SW 1271 (cell line): Measurements from ENCODE around the gene GABARAP.
A peak's percentile ranks its signal among the peaks of the same experiment; 100 is the strongest.
"Not testable (repeated sequence)": the region's sequence is repeated elsewhere in the genome, so short reads cannot be mapped to it uniquely, and the experiment has no call there.

Experiments
- DNase-seq, 2 experiments: peaks; one replicate each; lab custom pipeline; 2025; lab: John Stamatoyannopoulos, UW

Gene GABARAP

DNA sequence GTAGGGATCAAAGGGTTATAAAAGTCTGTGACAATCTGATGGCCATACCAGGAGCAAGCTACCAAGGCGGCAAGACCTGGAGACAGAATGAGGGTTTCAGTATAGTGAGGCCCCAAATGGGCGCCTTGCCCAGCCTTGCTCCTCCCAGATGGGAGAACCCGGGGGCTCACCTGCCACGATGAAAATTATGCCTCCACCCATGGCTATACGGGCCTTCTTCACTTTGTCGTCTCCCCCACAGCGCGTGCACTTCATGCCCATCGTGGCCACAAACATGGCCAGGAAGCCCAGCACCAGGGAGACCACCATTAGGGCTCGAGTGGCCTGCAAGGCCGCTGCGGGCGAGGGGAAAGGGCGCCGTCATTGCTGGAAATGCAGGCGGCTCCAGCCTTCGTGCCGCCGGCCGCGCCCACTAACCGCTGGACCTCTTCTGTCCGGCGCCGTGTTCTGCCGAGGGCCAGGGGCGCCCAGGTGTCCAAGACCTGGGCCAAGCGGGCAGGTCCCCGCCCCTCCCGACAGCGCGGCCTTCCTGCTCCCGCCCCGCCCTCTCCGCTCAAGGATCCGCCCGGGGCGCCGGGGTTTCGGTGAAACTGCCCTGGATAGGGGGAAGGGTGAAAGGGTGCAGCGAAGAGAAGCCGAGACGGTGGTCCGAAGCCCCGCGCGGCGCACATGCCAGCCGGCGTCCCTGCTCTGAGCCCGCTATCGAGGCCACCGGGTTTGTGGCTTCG, 18.6 kb upstream of the GABARAP start:
- no peak for DNase-seq

DNA sequence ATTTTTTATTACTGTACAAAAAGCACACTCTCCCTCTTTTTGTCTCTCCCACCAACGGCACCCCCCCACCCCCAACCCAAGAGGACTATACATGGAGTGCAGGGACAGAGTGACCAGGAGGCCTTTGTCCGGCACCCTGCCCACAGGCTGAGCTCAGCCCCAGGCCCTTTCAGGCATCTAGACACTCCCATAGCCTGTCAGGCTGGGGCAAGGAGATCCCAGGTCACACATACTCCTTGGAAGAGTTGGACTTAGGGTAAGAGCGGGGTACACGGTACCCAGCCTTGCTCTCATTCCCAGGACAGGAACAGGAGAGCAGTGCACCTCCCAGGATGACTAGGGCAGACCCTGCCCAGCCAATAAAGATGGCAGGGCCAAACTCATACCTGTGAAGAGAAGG, 17.9 kb upstream of the GABARAP start:
- no peak for DNase-seq

DNA sequence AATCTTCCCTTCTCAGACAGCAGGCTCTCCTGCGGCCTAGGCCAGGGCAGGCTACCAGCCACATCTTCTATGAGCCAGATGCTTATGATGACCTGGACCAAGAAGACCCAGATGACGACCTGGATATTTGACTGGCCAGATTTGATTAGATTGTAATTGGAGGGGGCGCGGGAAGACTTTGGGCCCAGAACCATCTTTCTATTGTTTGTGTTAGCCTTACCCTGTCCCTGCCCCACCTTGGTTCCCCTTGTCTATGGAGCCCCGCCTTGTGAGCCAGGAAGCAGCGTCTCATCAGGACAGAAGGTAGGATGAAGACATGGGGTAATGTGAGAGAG, 17.3 kb upstream of the GABARAP start:
- no peak for DNase-seq

DNA sequence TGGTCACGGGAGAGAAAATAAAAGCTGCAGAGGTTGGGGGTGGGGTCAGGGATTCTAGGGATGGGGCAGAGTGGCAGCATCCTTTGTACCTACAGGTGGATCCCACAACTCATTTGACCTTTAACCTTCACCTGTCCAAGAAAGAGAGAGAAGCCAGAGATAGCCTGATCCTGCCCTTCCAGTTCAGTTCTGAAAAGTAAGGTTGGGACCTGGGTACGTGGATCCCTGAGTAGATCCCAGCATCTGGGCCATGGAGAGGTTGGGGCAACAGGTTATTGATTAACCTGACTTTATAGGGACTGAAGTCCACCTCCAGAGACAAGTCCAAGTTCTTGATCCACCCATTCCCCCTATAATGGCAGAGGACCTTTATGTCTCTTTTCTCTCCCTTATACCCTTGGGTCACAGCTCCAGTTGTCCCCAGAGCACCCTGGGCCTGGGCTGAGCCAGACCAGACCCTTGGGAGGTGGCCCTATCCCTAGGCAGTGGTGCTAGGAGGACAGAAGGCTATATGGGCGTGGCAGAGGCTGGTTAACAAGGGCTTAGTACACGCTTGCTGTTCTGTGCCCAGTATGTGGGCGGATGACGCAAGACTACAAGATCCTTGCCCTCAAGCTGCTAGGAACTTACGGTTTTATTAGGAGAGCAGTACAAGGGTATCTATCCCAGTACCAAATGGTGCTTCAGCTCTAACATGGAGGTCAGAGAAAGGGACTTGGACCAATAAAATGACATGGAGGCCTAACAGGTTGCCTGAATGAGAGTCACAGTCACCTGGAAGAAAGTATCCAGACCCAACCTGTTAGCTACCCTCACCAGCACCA, 16.7 kb upstream of the GABARAP start:
- no peak for DNase-seq

DNA sequence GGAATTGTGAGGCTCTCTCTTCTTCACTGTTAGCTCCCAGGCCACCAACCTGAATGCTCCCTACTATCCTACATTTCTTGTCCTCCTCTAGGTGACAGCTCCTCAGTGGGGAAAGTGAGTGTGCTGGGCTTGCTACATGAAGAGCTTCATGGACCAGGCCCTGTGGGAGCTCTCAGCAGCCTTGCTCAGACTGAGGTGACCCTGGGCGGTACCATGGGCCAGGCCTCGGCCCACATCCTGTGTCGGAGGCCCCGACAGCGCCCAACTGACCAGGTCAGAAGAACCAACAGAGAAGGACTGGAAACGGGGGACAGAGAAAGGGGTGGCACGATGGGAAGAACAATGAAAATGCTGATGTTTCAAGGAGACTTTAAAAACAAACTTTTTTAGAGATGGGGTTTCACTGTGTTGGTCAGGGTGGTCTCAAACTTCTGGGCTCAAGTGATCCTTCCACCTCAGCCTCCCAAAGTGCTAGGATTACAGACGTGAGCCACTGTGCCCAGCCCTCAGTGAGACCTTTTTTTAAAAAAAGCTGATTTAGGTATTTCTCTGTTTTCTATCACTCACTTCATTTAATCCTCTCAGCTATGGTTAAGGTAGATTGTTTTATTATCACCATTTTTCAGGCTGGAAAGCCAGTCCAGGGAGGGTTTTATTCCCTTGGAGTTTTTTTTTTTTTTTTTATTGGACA, 14.7 kb upstream of the GABARAP start:
- no peak for DNase-seq

DNA sequence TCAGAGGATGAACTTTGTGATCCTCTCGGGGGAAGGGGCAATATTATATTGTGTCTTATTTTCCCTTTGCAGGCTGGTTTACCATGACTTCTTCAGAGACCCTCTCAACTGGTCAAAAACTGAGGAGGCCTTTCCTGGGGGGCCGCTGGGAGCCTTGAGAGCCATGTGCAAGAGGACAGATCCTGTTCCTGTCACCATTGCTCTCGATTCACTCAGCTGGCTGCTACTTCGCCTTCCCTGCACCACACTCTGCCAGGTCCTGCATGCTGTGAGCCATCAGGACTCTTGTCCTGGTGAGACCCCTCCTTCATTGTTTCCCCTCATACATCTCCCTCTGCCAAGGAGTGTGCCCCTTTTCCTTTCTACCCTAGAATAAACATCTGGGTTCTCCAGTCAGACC, 12.3 kb upstream of the GABARAP start:
- no peak for DNase-seq

DNA sequence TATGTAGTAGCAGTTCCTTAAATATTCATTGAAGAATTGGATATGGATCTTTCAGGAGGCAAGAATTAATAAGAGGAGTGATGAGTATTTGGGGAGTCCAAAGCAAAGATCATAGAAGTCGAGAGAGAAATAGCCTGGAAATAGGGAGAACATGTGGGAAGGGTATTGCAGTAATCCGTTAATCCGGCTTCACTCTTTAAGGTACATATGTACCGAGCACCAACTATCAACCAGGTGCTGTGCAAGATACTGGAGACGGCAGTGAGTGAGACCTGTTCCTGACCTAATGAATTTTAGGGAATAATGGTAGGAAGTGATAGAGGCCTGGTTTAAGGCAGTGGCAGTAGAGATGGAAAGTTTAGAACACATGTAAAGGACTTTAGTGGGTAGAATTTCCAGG, 10.8 kb upstream of the GABARAP start:
- no peak for DNase-seq

DNA sequence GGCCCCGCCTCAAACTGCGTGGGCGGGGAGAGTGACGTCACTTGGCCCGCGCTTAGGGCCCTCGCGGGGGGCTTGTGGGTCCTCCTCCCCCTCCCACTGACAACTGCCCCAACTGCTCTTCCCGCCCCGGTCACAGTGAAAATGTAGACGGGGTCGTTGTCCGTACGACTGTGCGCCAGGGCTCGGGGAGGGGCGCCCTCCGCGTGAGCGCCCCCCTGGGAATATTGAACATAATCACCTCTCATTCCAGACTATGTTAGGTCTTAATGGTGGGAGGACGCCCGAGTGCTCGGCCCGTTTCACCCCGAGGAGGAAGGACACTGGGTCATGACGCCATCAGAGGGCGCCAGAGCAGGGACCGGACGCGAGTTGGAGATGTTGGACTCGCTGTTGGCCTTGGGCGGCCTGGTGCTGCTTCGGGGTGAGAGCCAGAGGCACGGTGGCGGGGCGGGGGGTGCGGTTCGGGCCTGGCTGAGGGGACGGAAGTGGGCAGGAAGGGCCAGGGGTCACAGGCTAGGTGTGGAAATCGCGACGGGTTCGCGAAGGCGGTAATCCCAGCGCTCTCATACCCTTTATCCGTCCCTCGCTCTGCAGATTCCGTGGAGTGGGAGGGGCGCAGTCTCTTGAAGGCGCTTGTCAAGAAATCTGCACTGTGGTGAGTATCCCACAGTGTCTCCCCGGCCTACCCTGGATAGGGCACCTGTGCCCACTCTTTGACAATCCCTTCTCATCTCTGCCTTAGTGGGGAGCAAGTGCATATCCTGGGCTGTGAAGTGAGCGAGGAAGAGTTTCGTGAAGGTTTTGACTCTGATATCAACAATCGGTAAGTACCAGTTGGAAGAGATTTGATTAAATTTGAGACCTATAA, 10.2 kb upstream of the GABARAP start, which contains the start of gene ELP5:
Gene ELP5 (plus strand): TSS at position 40 of the 868 bp plus-strand sequence. CDS start 336 bp downstream, at position 376.
- peak; percentile 84 to 95 for DNase-seq

DNA sequence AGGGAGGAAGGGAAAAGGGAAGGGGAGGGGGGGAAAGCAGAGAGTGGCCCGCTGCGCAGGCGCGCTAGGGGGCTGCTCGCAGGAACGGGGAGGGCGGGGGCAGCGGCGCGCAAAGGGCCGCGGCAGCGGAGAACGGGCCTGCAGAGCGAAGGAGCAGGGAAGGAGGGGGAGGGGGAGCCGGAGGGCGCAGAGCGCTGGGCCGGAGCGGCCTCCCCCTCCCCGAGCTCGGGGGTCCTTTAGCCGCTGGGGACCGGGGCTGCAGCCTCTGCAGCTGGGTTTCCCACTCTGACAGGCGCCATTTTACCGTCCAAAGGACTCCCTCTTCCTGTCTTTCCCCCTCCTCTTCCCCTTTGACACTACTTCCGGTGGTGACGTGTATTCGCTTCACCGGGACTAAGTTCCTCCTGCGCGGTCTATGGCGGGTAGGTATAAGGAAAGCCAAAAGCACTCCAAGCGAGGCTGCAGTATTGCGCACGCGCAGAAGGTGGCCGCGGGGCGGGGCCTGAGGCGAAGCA, 9.5 kb upstream of the GABARAP start, which contains the start of gene CTDNEP1:
Gene CTDNEP1 (minus strand): TSS at position 74 of the 515 bp plus-strand sequence. CDS start 438 bp downstream, outside the sequence.
- DNase-seq = peak; percentile 97 to 99

DNA sequence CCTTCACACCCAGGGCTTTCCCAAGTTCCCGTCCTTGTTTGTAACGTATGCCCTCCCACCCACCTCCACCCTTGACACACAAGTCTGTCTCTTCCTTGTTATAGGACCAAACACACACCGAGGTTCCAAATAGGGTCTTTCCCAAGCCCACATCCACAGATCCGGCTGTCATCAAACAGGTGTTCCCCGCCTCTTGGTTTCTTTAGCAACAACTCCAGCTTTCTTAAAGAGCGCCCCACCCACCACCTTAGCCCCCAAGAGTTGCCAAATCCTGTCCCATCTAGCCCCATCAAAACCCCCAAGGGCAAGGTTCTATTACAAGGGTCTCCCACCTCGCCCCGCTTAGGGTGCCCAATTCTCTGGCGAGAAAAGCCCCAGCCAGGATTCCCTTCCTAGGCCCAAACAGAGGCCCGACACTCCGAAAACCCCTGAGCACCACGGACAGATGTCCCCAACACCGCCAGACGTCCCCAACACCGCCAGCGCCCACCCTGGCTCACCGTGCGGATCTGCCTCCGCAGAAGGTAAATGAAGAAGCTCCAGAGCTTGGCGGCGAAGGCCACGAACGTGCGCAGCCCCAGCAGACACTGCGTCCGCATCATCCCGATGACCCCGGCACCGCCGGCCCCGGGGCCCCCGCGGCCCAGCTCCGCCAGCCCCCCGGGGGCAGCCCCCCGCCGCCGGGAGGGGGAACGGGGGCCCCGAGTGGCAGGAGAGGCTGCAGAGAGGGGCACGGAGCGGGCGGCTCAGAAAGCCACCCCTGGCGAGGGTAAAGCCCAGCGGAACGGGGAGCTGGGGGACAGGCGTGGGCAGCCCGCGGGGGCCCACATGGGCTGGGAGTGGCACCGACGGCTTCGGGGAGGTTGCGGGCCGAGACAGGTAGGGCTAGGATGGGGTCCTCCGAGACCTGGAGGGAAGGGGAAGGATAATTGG, 8.7 kb upstream of the GABARAP start:
- no peak for DNase-seq

DNA sequence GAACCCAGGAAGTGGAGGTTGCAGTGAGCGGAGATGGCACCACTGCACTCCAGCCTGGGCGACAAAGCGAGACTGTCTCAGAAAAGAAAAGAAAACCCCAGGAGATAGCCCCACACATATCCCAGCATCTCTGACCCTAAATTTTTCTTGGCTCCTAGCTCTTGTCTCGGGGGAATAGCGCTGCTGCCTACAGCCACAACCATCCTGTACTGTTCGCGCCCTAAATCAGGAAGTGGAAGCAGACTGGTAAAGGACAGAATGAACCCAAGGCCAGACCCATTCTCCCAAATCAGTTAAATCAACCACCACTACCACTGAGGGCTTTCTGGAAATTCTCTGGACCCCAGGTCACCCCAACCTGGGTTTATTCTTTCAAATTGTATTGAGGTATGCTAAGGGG, 7.6 kb upstream of the GABARAP start:
- DNase-seq = no peak

DNA sequence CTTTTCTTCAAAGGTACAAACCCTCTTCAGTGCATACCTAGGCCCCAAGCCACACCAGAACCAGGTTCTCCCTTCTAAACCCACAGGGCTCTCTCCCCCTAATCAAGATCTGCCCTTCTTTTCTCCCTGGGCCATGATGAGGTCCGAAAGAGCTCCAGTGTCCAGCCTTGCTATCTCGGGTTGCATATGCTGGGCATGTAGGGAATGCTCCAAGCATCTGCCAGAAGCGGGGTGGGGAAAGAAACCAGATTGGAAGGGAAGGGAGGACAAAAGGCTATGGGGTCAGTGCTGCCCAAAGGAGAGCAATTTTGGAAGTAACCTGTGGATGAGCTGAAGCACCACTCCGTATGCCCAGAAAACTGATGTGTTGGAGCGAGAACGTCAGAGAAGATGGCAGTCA, 7.0 kb upstream of the GABARAP start:
- DNase-seq = no peak

DNA sequence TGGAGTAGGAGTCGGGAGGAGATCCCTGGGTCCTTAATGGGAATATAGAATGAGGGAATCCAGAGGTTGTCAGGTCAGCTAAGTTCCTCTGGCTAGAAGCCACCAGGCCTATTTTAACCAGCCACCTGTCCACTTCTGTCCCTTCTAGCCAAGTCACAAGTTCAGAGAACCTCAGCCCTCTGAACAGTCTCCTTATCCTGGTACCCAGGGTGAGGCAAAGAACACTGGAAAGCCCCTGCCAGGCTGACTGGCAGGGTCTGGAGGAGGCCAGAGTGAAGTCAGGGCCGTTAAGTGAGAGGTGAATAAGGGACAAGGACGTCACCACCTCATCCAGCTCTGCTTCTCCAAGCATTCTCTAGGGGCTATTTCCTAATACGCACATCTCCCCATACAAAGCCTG, 6.5 kb upstream of the GABARAP start:
- DNase-seq = no peak

DNA sequence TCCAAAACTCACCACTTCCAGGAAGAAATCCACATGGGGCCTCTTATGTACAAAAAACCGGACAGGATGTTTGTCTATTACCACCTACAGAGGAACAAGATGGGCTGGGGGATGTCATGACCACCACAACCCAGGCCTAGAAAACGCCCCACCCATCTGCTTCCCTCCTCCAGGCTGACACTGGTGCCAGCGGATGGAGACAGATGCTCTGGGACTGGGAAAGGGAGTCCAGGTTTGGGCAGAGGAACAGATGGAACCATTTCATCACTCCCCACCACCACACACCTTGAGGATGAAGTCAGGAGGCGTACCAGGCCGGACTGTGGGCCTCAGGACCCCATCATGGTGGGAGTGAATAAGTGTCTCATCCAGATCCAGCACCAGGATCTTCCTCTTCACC, 4.5 kb upstream of the GABARAP start:
- no peak for DNase-seq

DNA sequence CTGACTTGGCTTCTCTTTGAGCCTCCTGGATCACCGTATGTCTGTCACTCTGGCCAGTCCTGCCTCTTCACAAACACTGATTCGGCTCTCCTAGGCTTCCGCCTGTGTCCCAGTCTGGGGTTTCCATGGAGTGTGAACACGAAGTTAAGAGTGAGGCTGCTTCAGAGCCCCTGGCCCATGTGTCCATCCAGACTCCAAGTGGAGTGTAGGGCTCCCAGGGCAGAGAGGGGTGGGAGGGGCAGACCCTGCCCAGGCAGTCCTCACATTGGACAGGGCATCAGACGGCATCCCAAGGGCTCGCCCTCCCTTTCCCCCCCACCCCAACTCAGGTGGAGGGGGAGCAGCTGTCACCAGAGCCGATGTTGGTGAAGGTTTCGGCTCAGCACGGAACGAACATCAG, 1.6 kb upstream of the GABARAP start:
- DNase-seq = not testable (repeated sequence)

DNA sequence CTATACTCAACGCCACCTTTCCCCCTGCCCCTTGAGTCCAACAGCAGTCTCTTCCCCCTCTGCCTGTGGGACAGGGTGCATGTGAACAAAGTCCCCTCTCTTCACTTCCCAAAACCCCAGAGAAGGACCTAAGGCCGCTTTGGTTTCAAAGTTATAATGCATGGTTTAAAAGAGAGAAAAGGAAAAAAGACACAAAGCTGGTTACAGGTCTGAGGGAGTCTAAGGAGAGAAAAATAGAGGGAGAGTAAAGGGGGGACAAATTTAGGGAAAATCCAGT, 1.1 kb upstream of the GABARAP start:
- DNase-seq = no peak

DNA sequence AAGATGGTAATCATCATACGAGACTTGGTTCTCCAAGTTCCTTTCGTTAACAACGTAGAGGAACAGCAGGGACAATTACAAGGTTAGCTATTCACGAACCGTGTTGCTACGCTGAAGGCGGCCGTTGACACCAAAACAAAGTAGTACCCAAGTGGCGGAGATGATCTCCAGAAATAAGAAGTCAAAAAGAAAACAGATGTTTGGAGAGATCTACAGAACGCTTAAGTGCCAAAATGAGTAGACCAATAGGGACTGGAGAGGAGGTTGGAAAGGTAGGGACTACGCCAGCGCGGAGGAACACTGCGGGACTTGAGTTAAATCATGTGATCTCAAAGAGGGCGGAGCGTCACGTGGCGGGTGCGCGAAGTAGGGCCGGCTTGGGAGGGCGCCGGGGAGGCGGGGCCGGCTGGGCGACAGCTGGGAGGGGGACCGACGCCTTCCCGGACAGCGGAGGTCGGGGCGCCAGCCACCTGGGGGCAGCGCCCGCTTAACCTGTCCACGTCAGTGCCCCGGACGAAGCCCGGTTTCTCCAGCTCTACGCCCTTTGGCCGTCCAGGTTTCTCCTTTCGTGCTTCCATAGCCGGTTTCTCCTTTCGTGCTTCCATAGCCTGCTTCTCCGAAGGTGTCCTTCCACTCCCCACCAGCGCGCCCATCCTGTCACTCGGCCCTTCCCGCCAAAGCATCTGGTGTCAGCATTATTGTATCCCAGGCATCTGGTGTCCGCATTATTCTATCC, 636 bp upstream of the GABARAP start:
- peak; percentile 74 to 94 for DNase-seq

DNA sequence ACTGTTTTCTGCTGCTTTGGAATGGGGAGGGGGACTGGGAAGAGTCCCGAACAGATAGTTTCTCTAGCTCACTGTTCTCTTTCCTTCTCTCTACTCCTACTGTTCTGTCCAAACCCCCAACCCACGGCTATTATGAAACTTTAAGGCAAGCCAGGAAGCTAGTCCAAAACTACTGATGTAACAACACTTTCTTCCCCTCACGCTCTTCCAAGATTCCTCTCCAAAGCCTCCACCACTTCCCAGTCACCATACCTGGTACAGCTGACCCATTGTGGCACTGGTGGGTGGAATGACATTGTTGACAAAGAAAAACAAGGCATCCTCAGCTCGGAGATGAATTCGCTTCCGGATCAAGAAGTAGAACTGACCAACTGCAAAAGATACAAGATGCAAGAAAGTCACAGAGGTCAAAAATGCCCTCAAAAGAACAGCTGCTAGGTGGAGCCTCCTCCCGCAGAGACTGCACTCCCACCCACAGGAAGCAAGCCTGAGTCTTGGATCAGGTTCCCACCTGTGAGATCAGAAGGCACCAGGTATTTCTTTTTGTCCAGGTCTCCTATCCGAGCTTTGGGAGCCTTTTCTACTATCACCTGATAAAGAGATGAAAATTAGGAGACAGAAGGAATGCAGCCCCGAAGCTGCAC, 1.0 kb downstream of the GABARAP start:
- DNase-seq = no peak

DNA sequence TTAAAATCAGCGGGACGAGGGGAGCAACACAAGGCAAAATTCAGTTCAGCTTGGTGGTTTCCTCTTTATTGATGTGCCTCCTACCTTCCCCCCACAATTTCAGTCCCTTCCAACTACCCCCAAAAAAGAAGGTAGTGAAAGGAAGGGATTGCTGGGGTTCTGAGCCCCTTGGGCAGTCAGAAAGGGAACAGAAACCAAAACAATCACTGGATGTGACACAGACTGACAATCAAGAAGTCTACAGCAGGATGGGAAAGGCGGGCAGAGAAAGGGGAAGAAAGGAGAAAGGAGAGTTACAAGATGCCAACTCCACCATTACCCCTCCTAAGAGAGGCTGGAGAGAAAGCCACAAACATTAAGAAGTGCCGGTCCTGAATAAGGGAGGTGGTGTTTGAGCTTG, 1.9 kb downstream of the GABARAP start:
- DNase-seq = no peak
